HL-60/S4 treated with retinoic acid at 250 ng/mL for 4 days and 3 days (cell line): ENCODE data around the gene TJP2.

Experiments used
- in situ Hi-C: fragments of 300-500 bp; cut with MboI; formaldehyde crosslinking; loops from 2 replicates; pipeline ENCODE4 v1.7.0; 2022; ENCODE audit warnings: low sequenced_read_pairs

The TJP2 gene

DNA sequence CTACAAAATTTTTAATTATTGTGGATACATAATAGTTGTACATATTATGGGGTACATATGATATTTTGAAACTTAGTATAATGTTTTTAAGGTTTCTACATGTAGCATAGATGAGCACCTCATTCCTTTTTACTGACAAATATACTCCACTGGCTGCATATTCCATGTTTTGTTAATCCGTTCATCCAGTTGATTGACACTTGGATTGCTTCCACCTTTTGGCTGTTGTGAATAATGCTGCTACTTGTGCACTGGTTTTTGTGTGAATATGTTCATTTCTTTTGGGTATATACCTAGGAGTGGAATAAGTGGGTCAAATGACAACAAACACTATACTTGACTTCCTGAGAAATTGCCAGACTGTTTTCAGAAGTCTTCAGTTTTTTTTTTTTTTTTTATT is 148.2 kb downstream of the TJP2 start:
- in situ Hi-C loops = no loop called here

DNA sequence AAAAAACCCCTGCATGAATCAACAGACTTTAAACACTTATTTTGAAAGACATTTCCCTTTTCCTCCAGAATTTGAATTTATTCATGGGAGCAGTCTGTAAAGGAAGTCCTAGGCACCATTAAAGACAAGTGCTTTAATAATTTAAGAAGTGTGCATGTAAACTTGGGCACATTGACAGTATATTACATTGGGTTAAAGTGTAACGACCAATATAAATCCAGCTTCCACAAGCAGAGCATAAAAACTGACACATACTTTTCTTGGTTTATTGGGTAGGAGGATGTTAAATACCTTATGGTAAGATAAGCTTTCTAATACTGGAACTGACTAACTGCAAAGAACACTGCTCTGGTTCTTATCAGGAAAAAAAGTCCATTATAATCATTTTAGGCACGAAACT is 149.8 kb downstream of the TJP2 start:
- in situ Hi-C loops = no loop called here
